K562 (cell line): ENCODE results near the gene ZNF429. TPM values are rescaled to one million over a fixed set of nuclear protein-coding genes. Genes with fewer than 3 reads are reported as not detected.

ENCODE experiments used
- ASH1L ChIP-seq: fragments of 450-650 bp; IDR thresholded peaks from 2 replicates; pipeline ENCODE4 v1.6.1; 2018; ENCODE audit warnings: borderline replicate concordance, mild to moderate bottlenecking, low read depth; ENCODE audit not compliant: partially characterized antibody
- BRD9 ChIP-seq: fragments of 450-650 bp; IDR thresholded peaks from 2 replicates; pipeline ENCODE4 v1.6.1; 2018; ENCODE audit warnings: low read depth; ENCODE audit not compliant: partially characterized antibody
- FOSL1 ChIP-seq: fragments of 200-800 bp; sonication (Bioruptor generic); conservative IDR thresholded peaks from 2 replicates; pipeline ENCODE4 v1.6.1; 2016; ENCODE audit warnings: missing genetic modification characterization, missing compliant biosample characterization
- HES1 ChIP-seq: fragments of 450-650 bp; IDR thresholded peaks from 2 replicates; pipeline ENCODE4 v1.6.1; 2016; ENCODE audit warnings: low read depth, mild to moderate bottlenecking, moderate library complexity
- HMGN3 ChIP-seq: IDR thresholded peaks from 2 replicates; pipeline ENCODE4 v1.6.1; 2011; ENCODE audit warnings: borderline replicate concordance, low read depth, mild to moderate bottlenecking, mixed read lengths, low read length; ENCODE audit not compliant: insufficient read length; ENCODE audit errors: extremely low read depth
- KLF1 ChIP-seq: fragments of 450-650 bp; IDR thresholded peaks from 2 replicates; pipeline ENCODE4 v1.6.1; 2016; ENCODE audit warnings: missing genetic modification characterization, missing compliant biosample characterization
- PRDM10 ChIP-seq: fragments of 450-650 bp; IDR thresholded peaks from 2 replicates; pipeline ENCODE4 v1.6.1; 2018; ENCODE audit not compliant: partially characterized antibody
- RBFOX2 ChIP-seq: fragments of 200-400 bp; formaldehyde crosslinking; IDR thresholded peaks from 2 replicates; pipeline ENCODE4 v1.6.1; 2017; ENCODE audit warnings: low read depth, mild to moderate bottlenecking, low read length, moderate library complexity
- RBM14 ChIP-seq: fragments of 200-400 bp; formaldehyde crosslinking; IDR thresholded peaks from 2 replicates; pipeline ENCODE4 v1.6.1; 2018; ENCODE audit warnings: low read depth, mild to moderate bottlenecking, low read length, moderate library complexity, borderline replicate concordance; ENCODE audit not compliant: insufficient read depth
- SIRT6 ChIP-seq: IDR thresholded peaks from one replicate; pipeline ENCODE4 v1.6.1; 2012; ENCODE audit warnings: low read depth, mild to moderate bottlenecking, control low read depth, inconsistent platforms, low read length, moderate library complexity
- SMARCA5 ChIP-seq: fragments of 450-650 bp; IDR thresholded peaks from 2 replicates; pipeline ENCODE4 v1.6.1; 2016
- TRIM24 ChIP-seq, 2 experiments: fragments of 450-650 bp; IDR thresholded peaks; 2 replicates each; pipeline ENCODE4 v1.6.1; 2016
- TRIM28 ChIP-seq: fragments of 450-650 bp; IDR thresholded peaks from 2 replicates; pipeline ENCODE4 v1.6.1; 2017
- XRCC3 ChIP-seq: fragments of 450-650 bp; IDR thresholded peaks from 2 replicates; pipeline ENCODE4 v1.6.1; 2017; ENCODE audit warnings: mild to moderate bottlenecking, moderate library complexity
- ZBTB1 ChIP-seq: sonication (generic); formaldehyde crosslinking; IDR thresholded peaks from 2 replicates; pipeline ENCODE4 v1.8.1; 2023; ENCODE audit warnings: missing genetic modification reagents, low read depth, mild to moderate bottlenecking, borderline replicate concordance
- ZFPM2 ChIP-seq: fragments of 250-450 bp; sonication (Bioruptor Pico); IDR thresholded peaks from 2 replicates; pipeline ENCODE4 v1.5.1; 2022; ENCODE audit warnings: mild to moderate bottlenecking
- ZNF175 ChIP-seq: fragments of 200-800 bp; sonication (Bioruptor generic); IDR thresholded peaks from 2 replicates; pipeline ENCODE4 v1.6.1; 2016; ENCODE audit warnings: low read depth, mild to moderate bottlenecking, missing genetic modification characterization, missing compliant biosample characterization
- ZNF263 ChIP-seq: sonication (generic); formaldehyde crosslinking; IDR thresholded peaks from 2 replicates; pipeline ENCODE4 v1.8.0; 2022; ENCODE audit warnings: mild to moderate bottlenecking, missing genetic modification reagents, borderline replicate concordance
- ZNF778 ChIP-seq: fragments of 450-650 bp; formaldehyde crosslinking; IDR thresholded peaks from 2 replicates; pipeline ENCODE4 v1.4.0; 2020; ENCODE audit warnings: mild to moderate bottlenecking, moderate library complexity
- polyA plus RNA-seq, 8 experiments: library from polyadenylated mRNA; depleted of rRNA in 4 of 8; stranded (reverse) in 5 of 8; unstranded in 3 of 8; fragments of >200 nt; fragmentation: Nextera tagmentation in 2 of 8; fragmentation: Illumina TruSeq in 1 of 8; extraction: Ambion mirVana in 2 of 8; extraction: Trizol in 1 of 8; gene quantifications; 2 replicates each; pipeline versions ENCODE4 v1.2.1 to v1.2.3, GENCODE V29; 2011 to 2014; ENCODE audit warnings: inconsistent platforms in 1 of 8, missing spikeins in 1 of 8
- total RNA-seq, 7 experiments: library from RNA; depleted of rRNA in 6 of 7; stranded (reverse); fragments of >200 nt in 6 of 7; fragmentation: Illumina TruSeq in 2 of 7; extraction: Trizol in 2 of 7; gene quantifications; 2 replicates each; pipeline versions ENCODE4 v1.2.1 to v1.2.3, GENCODE V29; 2011 to 2021; ENCODE audit warnings: low replicate concordance in 1 of 7
- TF ChIP-seq, protein P1 (sequence below), 2 experiments: fragments of 450-650 bp; IDR thresholded peaks; 2 replicates each; pipeline ENCODE4 v1.6.1; 2018; ENCODE audit warnings: mild to moderate bottlenecking in 2 of 2, low read depth in 1 of 2; ENCODE audit not compliant: partially characterized antibody in 2 of 2

ZNF429 gene
- total and polyA plus RNA-seq, 9 of the 15 experiments (the other 6 are each of a cell fraction or from before 2014, with no cell fraction given) = 11.4 to 24.5 (median 16.3) TPM

DNA sequence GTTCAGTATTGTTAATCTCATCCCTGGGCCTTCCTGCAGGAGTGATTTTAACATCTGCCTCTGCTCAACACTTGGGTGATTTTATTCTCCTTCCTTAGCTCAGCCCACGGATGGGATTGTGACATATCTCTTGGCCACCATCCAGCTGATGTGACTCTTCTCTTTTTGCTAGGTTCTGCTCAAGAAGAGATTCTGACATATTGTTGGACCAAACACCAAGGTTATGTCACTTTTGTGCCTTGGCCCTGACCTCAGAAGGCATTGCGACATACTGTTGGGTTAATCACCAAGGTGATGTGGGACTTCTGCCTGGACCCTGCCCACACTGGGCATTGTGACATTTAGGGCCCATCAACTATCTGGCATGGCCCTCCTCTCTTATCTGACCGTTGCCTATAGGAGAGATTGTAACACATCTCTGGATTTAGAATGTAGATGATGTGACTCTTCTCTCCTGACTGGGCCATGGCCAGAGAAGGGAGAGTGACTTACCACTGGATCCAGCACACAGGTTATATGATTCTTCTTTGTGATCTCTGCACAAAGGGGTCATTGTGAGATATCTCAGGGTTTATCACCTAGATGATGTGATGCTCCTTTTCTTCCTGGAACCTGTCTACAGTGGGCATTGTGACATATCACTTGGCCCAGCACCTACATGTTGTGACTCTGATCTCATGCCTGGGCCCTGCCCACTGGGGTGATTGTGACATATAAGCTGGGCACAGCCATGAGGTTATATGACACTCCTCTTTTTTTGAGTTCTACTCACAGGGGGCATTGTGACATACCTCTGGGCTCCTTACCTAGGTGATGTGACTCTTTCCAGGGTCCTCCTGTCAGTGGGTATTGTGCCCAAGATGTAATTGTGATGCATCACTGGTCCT, 88.8 kb downstream of the ZNF429 start (continued):
- peak; percentile 18 for TF ChIP-seq PRDM10
- TF ChIP-seq ZBTB1 (CRISPR knock-in tag) = no peak
- TF ChIP-seq HES1 = no peak
- no peak for TF ChIP-seq SMARCA5
- TF ChIP-seq TRIM28 = peak; percentile 54; the same call in 1 of the 2 replicates
- no peak for TF ChIP-seq RBM14
- TF ChIP-seq ZNF175 (CRISPR knock-in tag) = 0 out of 2 replicates have a peak, but pooled peaks have one; percentile 53
- TF ChIP-seq HMGN3 = no peak
- TF ChIP-seq, protein P1, sequence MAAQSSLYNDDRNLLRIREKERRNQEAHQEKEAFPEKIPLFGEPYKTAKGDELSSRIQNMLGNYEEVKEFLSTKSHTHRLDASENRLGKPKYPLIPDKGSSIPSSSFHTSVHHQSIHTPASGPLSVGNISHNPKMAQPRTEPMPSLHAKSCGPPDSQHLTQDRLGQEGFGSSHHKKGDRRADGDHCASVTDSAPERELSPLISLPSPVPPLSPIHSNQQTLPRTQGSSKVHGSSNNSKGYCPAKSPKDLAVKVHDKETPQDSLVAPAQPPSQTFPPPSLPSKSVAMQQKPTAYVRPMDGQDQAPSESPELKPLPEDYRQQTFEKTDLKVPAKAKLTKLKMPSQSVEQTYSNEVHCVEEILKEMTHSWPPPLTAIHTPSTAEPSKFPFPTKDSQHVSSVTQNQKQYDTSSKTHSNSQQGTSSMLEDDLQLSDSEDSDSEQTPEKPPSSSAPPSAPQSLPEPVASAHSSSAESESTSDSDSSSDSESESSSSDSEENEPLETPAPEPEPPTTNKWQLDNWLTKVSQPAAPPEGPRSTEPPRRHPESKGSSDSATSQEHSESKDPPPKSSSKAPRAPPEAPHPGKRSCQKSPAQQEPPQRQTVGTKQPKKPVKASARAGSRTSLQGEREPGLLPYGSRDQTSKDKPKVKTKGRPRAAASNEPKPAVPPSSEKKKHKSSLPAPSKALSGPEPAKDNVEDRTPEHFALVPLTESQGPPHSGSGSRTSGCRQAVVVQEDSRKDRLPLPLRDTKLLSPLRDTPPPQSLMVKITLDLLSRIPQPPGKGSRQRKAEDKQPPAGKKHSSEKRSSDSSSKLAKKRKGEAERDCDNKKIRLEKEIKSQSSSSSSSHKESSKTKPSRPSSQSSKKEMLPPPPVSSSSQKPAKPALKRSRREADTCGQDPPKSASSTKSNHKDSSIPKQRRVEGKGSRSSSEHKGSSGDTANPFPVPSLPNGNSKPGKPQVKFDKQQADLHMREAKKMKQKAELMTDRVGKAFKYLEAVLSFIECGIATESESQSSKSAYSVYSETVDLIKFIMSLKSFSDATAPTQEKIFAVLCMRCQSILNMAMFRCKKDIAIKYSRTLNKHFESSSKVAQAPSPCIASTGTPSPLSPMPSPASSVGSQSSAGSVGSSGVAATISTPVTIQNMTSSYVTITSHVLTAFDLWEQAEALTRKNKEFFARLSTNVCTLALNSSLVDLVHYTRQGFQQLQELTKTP (IDR thresholded peaks at IDR 0.05; ENCODE audit: low read depth in 1 of 2, partially characterized antibody in 2 of 2) = peak in 1 of 2 experiments; percentile 80
- TF ChIP-seq ZFPM2 (CRISPR knock-in tag) = no peak
- TF ChIP-seq ZNF778 = no peak
- TF ChIP-seq TRIM24 (IDR thresholded peaks at IDR 0.05) = peak; percentile 90 to 96
- no peak for TF ChIP-seq XRCC3
- no peak for TF ChIP-seq KLF1 (tag)
- TF ChIP-seq BRD9 = peak; percentile 25
- TF ChIP-seq ZNF263 (CRISPR knock-in tag) = no peak
- TF ChIP-seq ASH1L = no peak
- TF ChIP-seq FOSL1 = peak; percentile 62
- TF ChIP-seq SIRT6 = no peak
- TF ChIP-seq RBFOX2 = no peak
